ENCODE results near the gene S100A10.

Gene S100A10

GRCh38 chr1:151972542-151973248, 21.0 kb downstream of the S100A10 start:
- ChIA-PET POLR2A (interaction anchor here (1.1 kb wide), 1 partner anchor 17 kb away, joined by 5 read pairs; no protein-coding TSS in a partner anchor), CTCF (interaction anchor here (0.8 to 7.9 kb wide), 7 partner anchors 10 to 65 kb away, joined by 3 to 98 read pairs (median 4); no protein-coding TSS in a partner anchor)
- TF ChIP-seq SP1 (IDR thresholded peaks at IDR 0.05) (no peak), PKNOX1 (IDR thresholded peaks at IDR 0.05) (peak; percentile 52)
- DNase-seq (ENCODE audit: extremely low spot score) = peak; percentile 54

DNA sequence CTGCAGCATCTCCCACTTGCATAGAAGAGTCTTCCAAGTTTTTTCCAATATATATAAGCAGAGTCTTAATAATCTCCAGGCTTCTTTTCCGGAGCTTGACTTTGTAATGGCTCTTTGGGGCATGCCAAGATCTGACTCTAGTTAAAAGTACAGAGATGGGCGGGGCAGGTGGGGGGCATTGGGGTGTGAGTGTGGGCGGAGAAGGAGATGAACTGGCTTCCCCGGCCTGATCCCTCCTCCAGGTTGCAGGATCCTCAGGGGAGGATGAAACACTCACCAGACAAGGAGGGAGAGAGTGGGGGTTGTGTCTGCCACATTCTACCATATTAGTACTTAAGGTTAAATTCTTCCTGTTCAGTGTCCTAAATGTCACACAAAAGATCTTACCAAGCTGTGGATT, 23.0 kb downstream of the S100A10 start:
- POLR2A ChIA-PET = interaction anchor here (4.6 kb wide), 1 partner anchor 20 kb away, joined by 45 read pairs; the partner anchor contains the start of gene S100A10
- DNase-seq (ENCODE audit: extremely low spot score) = no peak
- CTCF ChIA-PET = interaction anchor here (1.1 to 7.9 kb wide), 3 partner anchors 25 to 488 kb away, joined by 3 to 98 read pairs (median 37); partner anchors contain the start of gene S100A10
- TF ChIP-seq ZNF384 (IDR thresholded peaks at IDR 0.05) (no peak), SUZ12 (IDR thresholded peaks at IDR 0.05) (no peak), SP1 (IDR thresholded peaks at IDR 0.05) (no peak), CTBP1 (IDR thresholded peaks at IDR 0.05; ENCODE audit: borderline replicate concordance) (no peak), FOXA1 (IDR thresholded peaks at IDR 0.05) (no peak), TARDBP (IDR thresholded peaks at IDR 0.05) (no peak), BHLHE40 (IDR thresholded peaks at IDR 0.05; ENCODE audit: borderline replicate concordance) (no peak), ARNT (IDR thresholded peaks at IDR 0.05) (no peak), NFRKB (IDR thresholded peaks at IDR 0.05) (no peak), PKNOX1 (IDR thresholded peaks at IDR 0.05) (no peak), FOXM1 (IDR thresholded peaks at IDR 0.05; ENCODE audit: borderline replicate concordance) (no peak), L3MBTL2 (conservative IDR thresholded peaks at IDR 0.05) (no peak), ELF4 (IDR thresholded peaks at IDR 0.05) (no peak), HDGF (IDR thresholded peaks at IDR 0.05; ENCODE audit: borderline replicate concordance) (no peak), FOXK2 (IDR thresholded peaks at IDR 0.05) (no peak)

GRCh38 chr1:151970128-151970527, 23.5 kb downstream of the S100A10 start:
- no peak for DNase-seq (ENCODE audit: extremely low spot score)
- CTCF ChIA-PET = interaction anchor here (1.1 to 7.9 kb wide), 3 partner anchors 25 to 488 kb away, joined by 3 to 98 read pairs (median 37); partner anchors contain the start of gene S100A10
- TF ChIP-seq HDGF (IDR thresholded peaks at IDR 0.05; ENCODE audit: borderline replicate concordance) (no peak), ARNT (IDR thresholded peaks at IDR 0.05) (no peak), ELF4 (IDR thresholded peaks at IDR 0.05) (no peak), LEF1 (IDR thresholded peaks at IDR 0.05; ENCODE audit: borderline replicate concordance) (no peak), BHLHE40 (IDR thresholded peaks at IDR 0.05; ENCODE audit: borderline replicate concordance) (no peak), FOXK2 (IDR thresholded peaks at IDR 0.05) (no peak), FOXA1 (IDR thresholded peaks at IDR 0.05) (no peak), SP1 (IDR thresholded peaks at IDR 0.05) (no peak)
- POLR2A ChIA-PET = interaction anchor here (4.6 kb wide), 1 partner anchor 21 kb away, joined by 45 read pairs; the partner anchor contains the start of gene S100A10

DNA sequence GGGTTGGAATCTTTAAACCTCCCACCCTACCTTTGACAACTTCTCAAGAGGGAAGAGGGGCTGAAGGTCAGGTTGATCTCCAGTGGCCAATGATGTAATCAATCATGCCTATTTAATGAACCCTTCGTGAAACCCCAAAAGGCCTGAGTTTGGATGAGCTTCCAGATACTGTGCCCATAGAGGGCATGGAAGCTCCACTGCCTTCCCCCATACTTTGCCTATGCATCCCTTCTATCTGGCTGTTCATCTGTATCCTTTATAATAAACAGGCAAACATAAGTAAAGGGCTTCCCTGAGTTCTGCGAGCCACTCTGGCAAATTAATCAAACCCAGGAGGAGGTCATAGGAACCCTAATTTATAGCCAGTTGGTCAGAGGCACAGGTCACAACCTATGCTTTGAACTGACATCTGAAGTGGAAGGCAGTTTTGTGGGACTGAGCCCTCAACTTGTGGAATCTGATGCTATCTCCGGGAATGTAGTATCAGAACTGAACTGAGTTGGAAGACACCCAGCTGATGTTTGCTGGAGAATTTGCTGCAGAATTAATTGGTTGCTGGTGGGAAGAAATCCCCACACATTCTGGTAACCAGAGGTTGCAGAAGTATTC, 24.8 kb downstream of the S100A10 start:
- CTCF ChIA-PET = interaction anchor here (1.0 to 7.9 kb wide), 17 partner anchors 8 to 68 kb away, joined by 3 to 98 read pairs (median 8); partner anchors contain the start of genes S100A10 and THEM4
- POLR2A ChIA-PET = interaction anchor here (1.4 to 4.6 kb wide), 3 partner anchors 14 to 59 kb away, joined by 4 to 45 read pairs (median 8); partner anchors contain the start of genes S100A10 and THEM4
- TF ChIP-seq LEF1 (IDR thresholded peaks at IDR 0.05; ENCODE audit: borderline replicate concordance) (no peak), NFRKB (IDR thresholded peaks at IDR 0.05) (no peak), BHLHE40 (IDR thresholded peaks at IDR 0.05; ENCODE audit: borderline replicate concordance) (no peak), ELF4 (IDR thresholded peaks at IDR 0.05) (no peak), SUZ12 (IDR thresholded peaks at IDR 0.05) (no peak)
- DNase-seq (ENCODE audit: extremely low spot score) = no peak

- ChIA-PET CTCF (interaction anchor here (0.7 to 7.9 kb wide), 20 partner anchors 9 to 69 kb away, joined by 3 to 98 read pairs (median 6); partner anchors contain the start of genes S100A10 and THEM4), POLR2A (interaction anchor here (0.7 to 4.6 kb wide), 7 partner anchors 15 to 85 kb away, joined by 3 to 45 read pairs (median 4); partner anchors contain the start of genes S100A10 and THEM4)
- TF ChIP-seq FOXK2 (IDR thresholded peaks at IDR 0.05) = no peak
- TF ChIP-seq TARDBP (IDR thresholded peaks at IDR 0.05) = no peak
- TF ChIP-seq FOXA1 (IDR thresholded peaks at IDR 0.05) = no peak
- TF ChIP-seq L3MBTL2 (conservative IDR thresholded peaks at IDR 0.05) = no peak
- TF ChIP-seq CTBP1 (IDR thresholded peaks at IDR 0.05; ENCODE audit: borderline replicate concordance) = no peak
- TF ChIP-seq ZNF384 (IDR thresholded peaks at IDR 0.05) = no peak
- TF ChIP-seq SP1 (IDR thresholded peaks at IDR 0.05) = no peak
- peak; percentile 67 for DNase-seq (ENCODE audit: extremely low spot score)
Measured at GRCh38 chr1:151968058-151968457, 25.6 kb downstream of the S100A10 start.

DNA sequence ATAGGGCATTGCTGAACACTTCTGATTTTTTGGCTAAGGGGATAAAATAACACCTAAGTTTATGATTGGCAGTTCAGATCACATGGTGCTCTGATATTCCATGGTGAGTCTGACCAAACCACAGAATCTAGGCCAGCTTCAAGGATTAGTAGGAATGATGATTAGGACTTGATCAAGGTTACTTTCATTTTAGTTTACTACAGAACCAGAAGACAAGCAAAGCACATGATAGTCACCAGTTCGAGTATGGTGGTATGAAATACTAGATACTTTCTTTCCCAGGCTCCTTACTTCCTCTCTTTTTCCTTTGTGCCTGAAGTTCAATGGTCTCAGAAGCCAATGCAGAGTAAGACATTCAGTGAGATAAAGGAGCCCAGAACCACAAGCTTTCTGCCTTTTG, 26.6 kb downstream of the S100A10 start:
- no peak for DNase-seq (ENCODE audit: extremely low spot score)
- ChIA-PET CTCF (interaction anchor here (0.6 to 7.9 kb wide), 8 partner anchors 19 to 79 kb away, joined by 3 to 98 read pairs (median 14); no protein-coding TSS in a partner anchor), POLR2A (interaction anchor here (0.6 to 4.6 kb wide), 2 partner anchors 24 to 146 kb away, joined by 4 to 45 read pairs; partner anchors contain the start of gene S100A10)
- TF ChIP-seq TARDBP (IDR thresholded peaks at IDR 0.05) = no peak
- TF ChIP-seq LEF1 (IDR thresholded peaks at IDR 0.05; ENCODE audit: borderline replicate concordance) = no peak
- TF ChIP-seq FOXK2 (IDR thresholded peaks at IDR 0.05) = no peak
- TF ChIP-seq FOXA1 (IDR thresholded peaks at IDR 0.05) = no peak
- no peak for TF ChIP-seq SUZ12 (IDR thresholded peaks at IDR 0.05)
- no peak for TF ChIP-seq ELF4 (IDR thresholded peaks at IDR 0.05)
- no peak for TF ChIP-seq PKNOX1 (IDR thresholded peaks at IDR 0.05)
- TF ChIP-seq SP1 (IDR thresholded peaks at IDR 0.05) = no peak
- TF ChIP-seq HDGF (IDR thresholded peaks at IDR 0.05; ENCODE audit: borderline replicate concordance) = no peak
- no peak for TF ChIP-seq NFRKB (IDR thresholded peaks at IDR 0.05)
- TF ChIP-seq FOXM1 (IDR thresholded peaks at IDR 0.05; ENCODE audit: borderline replicate concordance) = no peak
- TF ChIP-seq ZNF384 (IDR thresholded peaks at IDR 0.05) = no peak
- TF ChIP-seq BHLHE40 (IDR thresholded peaks at IDR 0.05; ENCODE audit: borderline replicate concordance) = no peak
- TF ChIP-seq ARNT (IDR thresholded peaks at IDR 0.05) = no peak
- TF ChIP-seq CTBP1 (IDR thresholded peaks at IDR 0.05; ENCODE audit: borderline replicate concordance) = no peak
- no peak for TF ChIP-seq L3MBTL2 (conservative IDR thresholded peaks at IDR 0.05)
